ENCODE measurements around the gene ALK.
A peak's percentile ranks its signal among the peaks of the same experiment; 100 is the strongest.

Gene ALK

GRCh38 chr2:29443627-29444026 lies 477.8 kb downstream of the ALK start:
- DNase-seq, result peak; percentile 37 to 67

GRCh38 chr2:29443151-29443550 lies 478.2 kb downstream of the ALK start:
- no peak for DNase-seq

GRCh38 chr2:29440921-29441623 lies 480.3 kb downstream of the ALK start:
- no peak for DNase-seq

GRCh38 chr2:29433920-29434319 lies 487.5 kb downstream of the ALK start:
- no peak for DNase-seq

- DNase-seq, result no peak
These were observed 488.3 kb downstream of the ALK start for GRCh38 chr2:29433128-29433527.

- no peak for DNase-seq
These were observed 489.9 kb downstream of the ALK start for GRCh38 chr2:29431485-29431884.

- no peak for DNase-seq
These were observed 490.8 kb downstream of the ALK start for GRCh38 chr2:29430382-29431112.

GRCh38 chr2:29426354-29426753 lies 495.0 kb downstream of the ALK start:
- DNase-seq, result no peak

- peak; percentile 24 for DNase-seq
These were observed 495.5 kb downstream of the ALK start for GRCh38 chr2:29425866-29426265.

- DNase-seq, result peak; percentile 12 to 29
These were observed 498.2 kb downstream of the ALK start for GRCh38 chr2:29423061-29423666.

- DNase-seq, result no peak
These were observed 500.2 kb downstream of the ALK start for GRCh38 chr2:29420999-29421782.

GRCh38 chr2:29420464-29420863 lies 500.9 kb downstream of the ALK start:
- no peak for DNase-seq

- DNase-seq, result no peak
These were observed 503.8 kb downstream of the ALK start for GRCh38 chr2:29417630-29418029.

GRCh38 chr2:29412197-29412925 lies 509.0 kb downstream of the ALK start:
- DNase-seq, result no peak

GRCh38 chr2:29405707-29406106 lies 515.7 kb downstream of the ALK start:
- DNase-seq, result no peak

- no peak for DNase-seq
These were observed 516.1 kb downstream of the ALK start for GRCh38 chr2:29405266-29405665.

GRCh38 chr2:29401994-29402393 lies 519.4 kb downstream of the ALK start:
- no peak for DNase-seq

GRCh38 chr2:29400930-29401653 lies 520.3 kb downstream of the ALK start:
- no peak for DNase-seq

GRCh38 chr2:29398384-29399237 lies 522.8 kb downstream of the ALK start:
- no peak for DNase-seq

- no peak for DNase-seq
These were observed 523.7 kb downstream of the ALK start for GRCh38 chr2:29397713-29398112.

GRCh38 chr2:29397039-29397438 lies 524.3 kb downstream of the ALK start:
- DNase-seq, result no peak
